Suprapubic skin (tissue), 4 donors: Measurements from ENCODE around the gene PRKAR2A. TPM values are rescaled to one million over a fixed set of nuclear protein-coding genes. Genes with fewer than 3 reads are reported as not detected.
"Not testable (repeated sequence)": the region's sequence is repeated elsewhere in the genome, so short reads cannot be mapped to it uniquely, and the experiment has no call there.

Source experiments
- DNase-seq, 2 donors: peaks; one replicate each; pipeline ENCODE4 v3.0.0-alpha.2; 2019; ENCODE audit warnings: low spot score in 2 of 2
- H3K27ac ChIP-seq: fragments of 200-600 bp; sonication (generic); one replicate; pipeline ENCODE4 v1.5.1; 2019
- H3K27me3 ChIP-seq: fragments of 200-600 bp; sonication (generic); one replicate; pipeline ENCODE4 v1.5.1; 2019
- H3K36me3 ChIP-seq: fragments of 200-600 bp; sonication (generic); one replicate; pipeline ENCODE4 v1.5.1; 2019
- H3K4me1 ChIP-seq: fragments of 200-600 bp; sonication (generic); one replicate; pipeline ENCODE4 v1.5.1; 2019
- H3K4me3 ChIP-seq: fragments of 200-600 bp; sonication (generic); one replicate; pipeline ENCODE4 v1.5.1; 2019; ENCODE audit warnings: mild to moderate bottlenecking
- H3K9me3 ChIP-seq: fragments of 200-600 bp; sonication (generic); one replicate; pipeline ENCODE4 v1.5.1; 2019
- EP300 ChIP-seq: sonication (generic); formaldehyde crosslinking; IDR thresholded peaks from one replicate; pipeline ENCODE4 v1.6.1; 2017; ENCODE audit warnings: antibody characterized with exemption
- POLR2A ChIP-seq, 2 donors: fragments of 450-650 bp; IDR thresholded peaks; one replicate each; pipeline ENCODE4 v1.6.1; 2017; ENCODE audit warnings: antibody characterized with exemption in 2 of 2, mild to moderate bottlenecking in 2 of 2, moderate library complexity in 2 of 2
- POLR2AphosphoS5 ChIP-seq, 3 donors: sonication (generic); formaldehyde crosslinking; IDR thresholded peaks; one replicate each; pipeline ENCODE4 v1.6.1; 2017; ENCODE audit warnings: antibody characterized with exemption in 3 of 3
- WGBS: methylation state at CpG from one replicate; pipeline ENCODE4 v1.1.5; 2018; 5-methylcytosine and 5-hydroxymethylcytosine counted together
- total RNA-seq, 4 donors: library from RNA; depleted of rRNA; stranded (reverse); fragments of >200 nt; gene quantifications; one replicate each; pipeline ENCODE4 v1.1.0, GENCODE V29; 2016
- TF ChIP-seq, protein P1 (sequence below), 2 donors: fragments of 200-600 bp in 1 of 2; fragments of 450-650 bp in 1 of 2; sonication (generic) in 1 of 2; IDR thresholded peaks; one replicate each; pipeline ENCODE4 v1.5.1; 2016 to 2019; ENCODE audit warnings: antibody characterized with exemption in 2 of 2, mild to moderate bottlenecking in 1 of 2, moderate library complexity in 1 of 2

The PRKAR2A gene
- total RNA-seq, 4 donors from 2014 or later = 24.9 to 34.5 (median 29.5) TPM

DNA sequence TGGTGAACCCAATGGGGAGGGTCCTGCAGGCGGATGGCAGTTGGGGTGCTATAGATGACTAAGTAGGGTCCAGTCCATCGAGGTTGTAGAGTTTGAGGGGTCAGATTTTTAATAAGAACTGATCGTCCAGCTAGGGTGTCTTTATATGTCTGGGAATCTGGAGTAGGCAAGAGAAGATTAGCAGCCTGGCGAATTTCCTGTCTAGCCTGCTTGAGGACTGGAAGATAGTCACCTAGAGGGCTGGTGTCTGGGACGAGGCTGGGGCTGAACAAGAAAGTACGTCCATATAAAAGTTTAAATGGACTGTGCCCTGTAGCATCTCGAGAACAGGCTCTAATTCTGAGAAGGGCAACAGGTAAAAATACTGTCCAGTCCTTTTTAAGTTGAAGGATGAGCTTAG lies 123.9 kb downstream of the PRKAR2A start:
- 90% methylated on average over 7 of the region's 7 CpGs for WGBS
- no peak for DNase-seq
- Histone ChIP-seq H3K9me3 (no peaks in the 10 kb centered on the region), H3K4me3 (no peak overlapping the region), H3K36me3 (no peaks in the 10 kb centered on the region), H3K4me1 (no peaks in the 10 kb centered on the region), H3K27ac (no peak overlapping the region), H3K27me3 (no peaks in the 10 kb centered on the region)
- TF ChIP-seq, protein P1, sequence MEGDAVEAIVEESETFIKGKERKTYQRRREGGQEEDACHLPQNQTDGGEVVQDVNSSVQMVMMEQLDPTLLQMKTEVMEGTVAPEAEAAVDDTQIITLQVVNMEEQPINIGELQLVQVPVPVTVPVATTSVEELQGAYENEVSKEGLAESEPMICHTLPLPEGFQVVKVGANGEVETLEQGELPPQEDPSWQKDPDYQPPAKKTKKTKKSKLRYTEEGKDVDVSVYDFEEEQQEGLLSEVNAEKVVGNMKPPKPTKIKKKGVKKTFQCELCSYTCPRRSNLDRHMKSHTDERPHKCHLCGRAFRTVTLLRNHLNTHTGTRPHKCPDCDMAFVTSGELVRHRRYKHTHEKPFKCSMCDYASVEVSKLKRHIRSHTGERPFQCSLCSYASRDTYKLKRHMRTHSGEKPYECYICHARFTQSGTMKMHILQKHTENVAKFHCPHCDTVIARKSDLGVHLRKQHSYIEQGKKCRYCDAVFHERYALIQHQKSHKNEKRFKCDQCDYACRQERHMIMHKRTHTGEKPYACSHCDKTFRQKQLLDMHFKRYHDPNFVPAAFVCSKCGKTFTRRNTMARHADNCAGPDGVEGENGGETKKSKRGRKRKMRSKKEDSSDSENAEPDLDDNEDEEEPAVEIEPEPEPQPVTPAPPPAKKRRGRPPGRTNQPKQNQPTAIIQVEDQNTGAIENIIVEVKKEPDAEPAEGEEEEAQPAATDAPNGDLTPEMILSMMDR (IDR thresholded peaks at IDR 0.05) = no peak
- no peak for TF ChIP-seq POLR2A (IDR thresholded peaks at IDR 0.05)
- no peak for TF ChIP-seq EP300
- no peak for TF ChIP-seq POLR2AphosphoS5 (IDR thresholded peaks at IDR 0.05)

DNA sequence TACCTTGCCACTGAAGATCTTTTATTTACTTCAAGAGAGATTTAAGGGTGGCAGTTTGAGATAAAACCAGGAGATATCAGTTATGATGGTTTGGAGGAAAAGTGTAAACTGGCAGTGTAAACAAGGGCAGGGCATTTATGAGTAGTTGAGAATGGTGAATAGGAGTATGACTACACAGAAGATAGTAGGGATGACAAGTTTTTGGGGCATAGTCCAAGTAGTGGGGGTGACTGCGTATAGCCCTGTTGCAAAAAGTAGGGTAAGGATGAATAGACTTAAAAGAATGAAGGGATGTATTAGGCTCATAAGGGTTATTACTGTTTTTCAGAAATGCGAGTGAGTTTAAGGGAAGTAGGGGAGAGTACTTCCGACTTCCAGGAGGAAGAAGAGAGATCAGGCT lies 124.4 kb downstream of the PRKAR2A start:
- not testable (repeated sequence) for H3K4me3 ChIP-seq, H3K27ac ChIP-seq, H3K4me1 ChIP-seq, H3K36me3 ChIP-seq, H3K9me3 ChIP-seq, DNase-seq, H3K27me3 ChIP-seq
- WGBS = 82% methylated on average over 3 of the region's 3 CpGs

DNA sequence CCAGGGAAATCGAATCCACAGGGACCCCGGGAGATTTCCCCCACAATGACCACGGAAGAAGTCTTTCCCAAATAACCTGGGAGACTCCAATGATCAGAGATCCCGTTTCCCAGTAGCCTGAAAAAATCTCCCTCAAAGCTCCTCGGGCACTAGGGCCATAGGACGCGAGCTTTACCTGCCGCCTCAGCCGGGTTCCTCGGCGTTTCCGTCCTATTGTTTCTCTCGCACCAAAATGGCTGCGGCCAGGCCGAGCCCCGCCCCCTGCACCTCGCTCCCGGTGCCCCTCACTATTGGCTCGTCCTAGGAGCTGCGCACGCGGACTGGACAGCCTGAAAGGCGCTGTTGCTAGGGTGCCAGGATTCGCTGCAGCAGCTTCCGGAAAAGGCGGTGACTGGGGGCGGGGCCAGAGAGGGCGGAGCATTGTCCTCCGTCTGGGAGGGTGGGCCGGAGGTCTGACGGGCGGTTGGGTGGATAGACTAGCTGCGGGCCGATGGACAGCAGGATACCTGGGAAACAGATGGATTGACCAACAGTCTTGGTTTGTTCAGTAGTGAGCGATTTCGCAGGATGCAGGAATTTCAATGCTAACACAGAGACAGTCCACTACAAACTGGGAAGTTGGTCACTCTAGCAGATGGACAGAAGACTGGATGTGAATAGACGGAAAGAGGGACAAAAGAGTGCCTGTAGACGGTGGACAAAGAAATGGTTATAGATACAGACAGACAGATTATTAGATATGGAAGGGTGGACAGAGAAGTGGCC lies 130.5 kb downstream of the PRKAR2A start, which contains the start of gene IP6K2:
Gene IP6K2, minus strand, starts transcription at position 240 of the 765 bp plus-strand sequence. CDS start 21,930 bp downstream, outside the sequence.
- H3K4me3 ChIP-seq = peak within 1 kb of the TSS; percentile 74
- H3K36me3 ChIP-seq = peaks cover 6% of the 10 kb centered on the region
- DNase-seq = peak; percentile 99
- H3K27ac ChIP-seq = peak within 1 kb of the TSS; percentile 89
- peaks cover 38% of the 10 kb centered on the region for H3K4me1 ChIP-seq
- TF ChIP-seq POLR2AphosphoS5 (IDR thresholded peaks at IDR 0.05) = peak; percentile 71 to 87 (median 79)
- TF ChIP-seq, protein P1 (IDR thresholded peaks at IDR 0.05) = no peak
- TF ChIP-seq POLR2A (IDR thresholded peaks at IDR 0.05) = peak; percentile 47 to 86
- no peak for TF ChIP-seq EP300
- no peaks in the 10 kb centered on the region for H3K27me3 ChIP-seq
- 6% methylated on average over 18 of the region's 38 CpGs for WGBS
- no peaks in the 10 kb centered on the region for H3K9me3 ChIP-seq

DNA sequence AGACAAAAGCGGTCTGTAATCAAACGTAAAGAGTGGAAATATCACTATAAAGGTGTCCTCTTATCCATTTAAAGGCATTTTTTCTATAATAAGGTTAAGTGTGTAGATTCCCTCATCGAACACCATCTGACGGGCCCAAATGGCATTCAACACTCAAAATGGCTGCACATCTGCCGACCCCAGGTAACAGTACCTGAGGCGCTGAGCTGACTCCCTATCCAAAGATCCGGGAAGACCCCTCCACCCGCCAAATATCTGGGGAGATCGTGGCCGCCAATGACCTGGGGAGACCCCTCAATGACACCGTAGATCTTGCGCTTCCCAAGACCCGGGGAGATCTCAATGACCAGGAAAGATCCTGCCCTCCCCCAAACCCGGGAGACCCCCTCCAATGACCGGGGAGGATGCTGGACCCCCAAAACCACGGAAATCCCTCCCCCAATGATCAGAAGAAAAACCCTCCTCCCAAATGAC lies 131.1 kb downstream of the PRKAR2A start:
- TF ChIP-seq, protein P1 (IDR thresholded peaks at IDR 0.05) = no peak
- TF ChIP-seq EP300 = no peak
- TF ChIP-seq POLR2AphosphoS5 (IDR thresholded peaks at IDR 0.05) = no peak
- no peak for TF ChIP-seq POLR2A (IDR thresholded peaks at IDR 0.05)
- H3K4me1 ChIP-seq = peaks cover 43% of the 10 kb centered on the region
- H3K36me3 ChIP-seq = peaks cover 12% of the 10 kb centered on the region
- WGBS = 0% methylated on average over 14 of the region's 16 CpGs
- no peak for DNase-seq
- peak overlapping the region; percentile 74 for H3K4me3 ChIP-seq
- peak overlapping the region; percentile 89 for H3K27ac ChIP-seq
- no peaks in the 10 kb centered on the region for H3K27me3 ChIP-seq
- no peaks in the 10 kb centered on the region for H3K9me3 ChIP-seq

- H3K27me3 ChIP-seq = no peaks in the 10 kb centered on the region
- no peaks in the 10 kb centered on the region for H3K9me3 ChIP-seq
- H3K4me3 ChIP-seq = peak overlapping the region; percentile 74
- TF ChIP-seq POLR2AphosphoS5 (IDR thresholded peaks at IDR 0.05) = peak in 1 of 3 donors; percentile 47
- TF ChIP-seq POLR2A (IDR thresholded peaks at IDR 0.05) = no peak
- peak overlapping the region; percentile 64 for H3K27ac ChIP-seq
- H3K4me1 ChIP-seq = peaks cover 45% of the 10 kb centered on the region
- peaks cover 22% of the 10 kb centered on the region for H3K36me3 ChIP-seq
- no peak for DNase-seq
These were observed 132.4 kb downstream of the PRKAR2A start for GRCh38 chr3:48715174-48715800.

DNA sequence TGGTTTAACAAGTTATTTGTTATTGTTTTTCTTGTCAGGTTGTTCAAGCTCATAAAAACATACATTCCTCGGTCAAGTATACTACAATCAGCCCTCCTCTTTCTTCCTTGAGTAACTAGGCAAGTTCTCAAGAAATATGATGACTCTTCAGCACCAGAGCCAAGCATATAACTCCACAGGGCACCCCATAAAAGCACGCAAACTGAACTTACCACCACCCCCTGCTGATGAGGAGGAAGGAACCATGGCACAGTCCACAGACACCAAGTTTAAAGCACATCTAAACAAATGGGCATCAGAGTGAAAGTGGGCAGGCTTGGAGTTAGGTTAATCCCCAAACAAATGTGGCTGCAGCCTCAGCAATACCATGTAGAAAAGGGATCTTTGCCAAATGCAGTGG lies 135.9 kb downstream of the PRKAR2A start:
- peaks cover 27% of the 10 kb centered on the region for H3K36me3 ChIP-seq
- TF ChIP-seq, protein P1 (IDR thresholded peaks at IDR 0.05) = no peak
- TF ChIP-seq POLR2A (IDR thresholded peaks at IDR 0.05) (no peak), POLR2AphosphoS5 (IDR thresholded peaks at IDR 0.05) (no peak), EP300 (no peak)

More for the DNA sequence above, 135.9 kb downstream of the PRKAR2A start:
- H3K27me3 ChIP-seq = no peaks in the 10 kb centered on the region
- H3K4me1 ChIP-seq = peaks cover 76% of the 10 kb centered on the region
- no peak overlapping the region for H3K27ac ChIP-seq
- DNase-seq = no peak
- no peak overlapping the region for H3K4me3 ChIP-seq
- 51% methylated on average over 2 of the region's 2 CpGs for WGBS
- H3K9me3 ChIP-seq = no peaks in the 10 kb centered on the region
